Natural killer cell (primary cell): Measurements from ENCODE around the gene B3GNT3. TPM values are rescaled to one million over a fixed set of nuclear protein-coding genes. Genes with fewer than 3 reads are reported as not detected.
A peak's percentile ranks its signal among the peaks of the same experiment; 100 is the strongest.

Experiments used
- ATAC-seq, 3 donors: fragments of 150-1000 bp in 2 of 3; fragments of 200-7000 bp in 1 of 3; cut with Tn5 transposase; 1 replicate in 1 of 3; 2 replicates in 2 of 3; pipeline ENCODE4 v1.10.0; 2021; ENCODE audit warnings: mild to moderate bottlenecking in 2 of 3, moderate library complexity in 2 of 3
- DNase-seq, 2 donors: peaks; one replicate each; pipeline versions ENCODE4 v3.0.0 to v3.0.0-alpha.2; 2013 to 2021; ENCODE audit warnings: mixed read lengths in 1 of 2
- H3K27ac ChIP-seq: one replicate; pipeline ENCODE4 v1.5.1; 2013; ENCODE audit warnings: mild to moderate bottlenecking, low read length
- H3K27me3 ChIP-seq: one replicate; pipeline ENCODE4 v1.6.1; 2013; ENCODE audit warnings: low read length; ENCODE audit not compliant: control insufficient read depth, insufficient read depth
- H3K36me3 ChIP-seq: one replicate; pipeline ENCODE4 v1.6.1; 2013; ENCODE audit warnings: low read length; ENCODE audit not compliant: control insufficient read depth, insufficient read depth
- H3K4me1 ChIP-seq: one replicate; pipeline ENCODE4 v1.6.1; 2013; ENCODE audit warnings: low read length; ENCODE audit not compliant: control insufficient read depth, insufficient read depth
- H3K4me3 ChIP-seq: one replicate; pipeline ENCODE4 v1.5.1; 2013; ENCODE audit warnings: low read length
- H3K9me3 ChIP-seq: one replicate; pipeline ENCODE4 v1.6.1; 2013; ENCODE audit warnings: low read length; ENCODE audit not compliant: control insufficient read depth, insufficient read depth
- H3K27ac Mint-ChIP-seq, 2 donors: one replicate each; pipeline ENCODE4 v1.8.0; 2022; ENCODE audit warnings: mild to moderate bottlenecking in 2 of 2, mixed read lengths in 2 of 2, moderate library complexity in 1 of 2
- H3K27me3 Mint-ChIP-seq, 2 donors: one replicate each; pipeline ENCODE4 v1.8.0; 2022; ENCODE audit warnings: low read depth in 2 of 2, mixed read lengths in 2 of 2
- H3K36me3 Mint-ChIP-seq: one replicate; pipeline ENCODE4 v1.8.0; 2022; ENCODE audit warnings: mixed read lengths
- H3K4me1 Mint-ChIP-seq, 2 donors: one replicate each; pipeline ENCODE4 v1.8.0; 2022; ENCODE audit warnings: mixed read lengths in 2 of 2
- H3K4me3 Mint-ChIP-seq: one replicate; pipeline ENCODE4 v1.8.0; 2022; ENCODE audit warnings: mild to moderate bottlenecking, moderate library complexity, mixed read lengths
- H3K9me3 Mint-ChIP-seq, 2 donors: one replicate each; pipeline ENCODE4 v1.8.0; 2022; ENCODE audit warnings: mixed read lengths in 2 of 2
- WGBS: methylation state at CpG from one replicate; pipeline ENCODE4 v1.1.7; 2013; ENCODE audit warnings: missing lambda C conversion rate; ENCODE audit not compliant: insufficient coverage; 5-methylcytosine and 5-hydroxymethylcytosine counted together
- intact Hi-C: fragments of 100-400 bp; cut with micrococcal nuclease; formaldehyde crosslinking; loops from one replicate; pipeline ENCODE4 v1.14.2; 2022
- total RNA-seq, 4 donors: library from RNA; stranded (reverse); fragments of 120-200 nt in 1 of 4; gene quantifications; one replicate each; pipeline versions ENCODE4 v1.2.3 to v1.2.4, GENCODE V29; 2013 to 2022
- TF ChIP-seq, protein P1 (sequence below): fragments of 200-600 bp; IDR thresholded peaks from one replicate; pipeline ENCODE4 v1.8.0; 2022; ENCODE audit warnings: antibody characterized with exemption

B3GNT3 gene
- total RNA-seq, 3 donors from 2014 or later (not counting 1 experiment from before 2014, with no cell fraction given): not detected

DNA sequence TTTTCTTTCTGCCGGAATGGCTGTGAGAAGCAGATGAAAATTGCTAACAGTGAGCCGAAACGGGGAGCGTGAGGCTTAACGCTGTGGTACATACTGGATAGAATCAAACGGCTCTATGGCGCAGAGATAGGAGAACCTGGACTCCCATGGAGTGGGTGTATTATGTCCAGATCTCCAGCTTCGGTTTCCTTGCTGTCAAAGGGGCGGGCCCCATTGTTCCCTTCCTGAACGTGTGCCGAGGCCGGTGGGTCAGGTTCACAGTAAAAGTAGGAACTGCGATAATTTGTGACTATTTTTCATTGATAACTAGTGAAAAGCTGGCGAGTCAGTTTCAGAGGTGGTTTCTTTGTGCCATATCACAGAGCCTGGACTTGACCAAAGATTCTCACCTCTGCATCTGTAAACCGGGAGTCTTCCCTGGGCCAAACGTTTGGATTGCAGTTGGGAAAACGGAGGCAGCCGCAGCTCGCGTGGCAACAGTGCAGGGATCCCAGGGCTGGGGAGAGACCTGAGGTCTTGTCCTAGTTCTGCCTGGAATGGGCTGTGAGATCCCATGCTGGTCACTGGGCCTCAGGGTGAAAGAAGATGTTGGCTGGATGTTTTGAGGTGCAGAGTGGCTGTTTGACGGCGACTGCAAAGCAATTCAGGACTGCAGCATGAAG, 65.5 kb downstream of the B3GNT3 start:
- no peak for ATAC-seq
- Mint-ChIP-seq H3K27me3 (no peaks in the 10 kb centered on the region), H3K27ac (peak overlapping the region; percentile 86 to 95), H3K36me3 (no peaks in the 10 kb centered on the region), H3K4me3 (peak overlapping the region; percentile 99), H3K9me3 (no peaks in the 10 kb centered on the region), H3K4me1 (peaks cover 27 to 29% of the 10 kb centered on the region in 2 donors)
- Histone ChIP-seq H3K4me1 (peaks cover 33% of the 10 kb centered on the region), H3K9me3 (no peaks in the 10 kb centered on the region), H3K4me3 (peak overlapping the region; percentile 68), H3K27ac (peak overlapping the region; percentile 46), H3K36me3 (peaks cover 34% of the 10 kb centered on the region), H3K27me3 (no peaks in the 10 kb centered on the region)
- intact Hi-C loops: no loop called here
- 1% methylated on average over 22 of the region's 22 CpGs for WGBS
- TF ChIP-seq, protein P1, sequence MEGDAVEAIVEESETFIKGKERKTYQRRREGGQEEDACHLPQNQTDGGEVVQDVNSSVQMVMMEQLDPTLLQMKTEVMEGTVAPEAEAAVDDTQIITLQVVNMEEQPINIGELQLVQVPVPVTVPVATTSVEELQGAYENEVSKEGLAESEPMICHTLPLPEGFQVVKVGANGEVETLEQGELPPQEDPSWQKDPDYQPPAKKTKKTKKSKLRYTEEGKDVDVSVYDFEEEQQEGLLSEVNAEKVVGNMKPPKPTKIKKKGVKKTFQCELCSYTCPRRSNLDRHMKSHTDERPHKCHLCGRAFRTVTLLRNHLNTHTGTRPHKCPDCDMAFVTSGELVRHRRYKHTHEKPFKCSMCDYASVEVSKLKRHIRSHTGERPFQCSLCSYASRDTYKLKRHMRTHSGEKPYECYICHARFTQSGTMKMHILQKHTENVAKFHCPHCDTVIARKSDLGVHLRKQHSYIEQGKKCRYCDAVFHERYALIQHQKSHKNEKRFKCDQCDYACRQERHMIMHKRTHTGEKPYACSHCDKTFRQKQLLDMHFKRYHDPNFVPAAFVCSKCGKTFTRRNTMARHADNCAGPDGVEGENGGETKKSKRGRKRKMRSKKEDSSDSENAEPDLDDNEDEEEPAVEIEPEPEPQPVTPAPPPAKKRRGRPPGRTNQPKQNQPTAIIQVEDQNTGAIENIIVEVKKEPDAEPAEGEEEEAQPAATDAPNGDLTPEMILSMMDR: no peak
- no peak for DNase-seq

DNA sequence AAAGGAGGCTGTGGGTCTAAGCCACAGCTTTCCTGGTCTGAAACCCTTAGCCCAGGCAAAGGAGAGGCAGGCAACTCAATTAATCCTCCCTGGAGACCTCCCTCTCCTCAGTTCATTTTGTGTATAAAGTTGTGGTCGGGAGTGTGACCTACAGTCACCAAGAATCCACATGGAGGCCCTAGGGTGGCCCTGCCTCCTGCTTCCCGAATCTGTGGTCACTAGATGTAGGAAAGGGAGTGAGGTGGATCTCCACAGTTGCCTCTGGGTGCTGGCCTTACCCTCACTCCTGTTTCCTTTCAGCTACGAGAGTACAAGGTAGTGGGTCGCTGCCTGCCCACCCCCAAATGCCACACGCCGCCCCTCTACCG, 66.0 kb downstream of the B3GNT3 start:
- H3K4me1 Mint-ChIP-seq: peaks cover 26 to 27% of the 10 kb centered on the region in 2 donors
- Histone ChIP-seq H3K4me3 (peak overlapping the region; percentile 68), H3K4me1 (peaks cover 29% of the 10 kb centered on the region), H3K9me3 (no peaks in the 10 kb centered on the region), H3K36me3 (peaks cover 36% of the 10 kb centered on the region), H3K27me3 (no peaks in the 10 kb centered on the region), H3K27ac (peak overlapping the region; percentile 28)
- ATAC-seq (no peak), DNase-seq (no peak)
- 75% methylated on average over 2 of the region's 7 CpGs for WGBS
- H3K36me3 Mint-ChIP-seq: no peaks in the 10 kb centered on the region
- intact Hi-C loops: no loop called here
- TF ChIP-seq, protein P1: no peak
- H3K9me3 Mint-ChIP-seq: no peaks in the 10 kb centered on the region
- H3K27ac Mint-ChIP-seq: peak overlapping the region in 1 of 2 donors; percentile 86
- no peaks in the 10 kb centered on the region for H3K27me3 Mint-ChIP-seq
- peak overlapping the region; percentile 99 for H3K4me3 Mint-ChIP-seq

DNA sequence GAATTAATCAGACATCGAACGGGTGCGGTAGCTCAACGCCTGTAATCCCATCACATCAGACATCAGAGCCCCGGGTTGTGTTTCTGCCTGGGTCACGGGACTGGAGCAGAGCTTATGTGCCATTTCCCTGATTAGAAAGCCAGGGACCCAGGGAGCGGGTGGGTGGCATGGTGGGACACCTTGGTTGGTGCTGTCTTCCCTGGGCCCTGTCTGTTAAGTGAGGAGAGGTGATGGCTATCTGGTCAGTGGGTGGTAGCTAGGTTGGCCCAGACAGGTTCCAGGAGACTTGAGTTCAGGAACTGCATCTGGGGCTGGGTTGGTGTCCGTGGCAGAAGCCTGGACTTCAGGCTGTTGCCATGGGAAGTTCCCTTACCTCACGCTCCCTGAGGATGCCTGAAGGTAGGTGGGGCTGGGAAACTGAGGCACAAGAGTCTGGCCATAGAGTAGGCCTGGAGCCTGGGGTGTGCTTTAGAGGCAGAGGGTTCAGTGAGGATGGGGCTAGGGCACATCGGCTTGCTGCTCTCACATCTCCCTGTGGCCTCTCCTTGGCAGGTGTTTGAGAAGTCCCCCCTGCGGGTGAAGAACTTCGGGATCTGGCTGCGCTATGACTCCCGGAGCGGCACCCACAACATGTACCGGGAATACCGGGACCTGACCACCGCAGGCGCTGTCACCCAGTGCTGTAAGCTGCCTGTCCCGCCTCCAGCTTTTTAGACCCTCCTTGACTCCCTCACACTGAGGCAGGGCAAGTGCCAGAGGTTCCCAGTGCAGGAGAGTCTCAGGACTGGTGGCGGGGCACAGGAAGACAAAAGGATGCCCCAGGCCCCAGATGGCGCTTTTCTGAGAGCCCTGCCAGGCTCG, 66.8 kb downstream of the B3GNT3 start:
- no peak overlapping the region for H3K4me3 ChIP-seq
- H3K9me3 ChIP-seq: no peaks in the 10 kb centered on the region
- Mint-ChIP-seq H3K9me3 (no peaks in the 10 kb centered on the region), H3K27ac (no peak overlapping the region), H3K4me1 (peaks cover 26 to 27% of the 10 kb centered on the region in 2 donors), H3K27me3 (no peaks in the 10 kb centered on the region), H3K36me3 (no peaks in the 10 kb centered on the region), H3K4me3 (peak overlapping the region; percentile 99)
- WGBS: 83% methylated on average over 23 of the region's 23 CpGs
- DNase-seq: no peak
- TF ChIP-seq, protein P1: no peak
- peaks cover 36% of the 10 kb centered on the region for H3K36me3 ChIP-seq
- ATAC-seq: no peak
- H3K27ac ChIP-seq: no peak overlapping the region
- peaks cover 29% of the 10 kb centered on the region for H3K4me1 ChIP-seq
- no peaks in the 10 kb centered on the region for H3K27me3 ChIP-seq
- intact Hi-C loops: no loop called here
